ENCODE measurements around the gene ALKBH6.

DNA sequence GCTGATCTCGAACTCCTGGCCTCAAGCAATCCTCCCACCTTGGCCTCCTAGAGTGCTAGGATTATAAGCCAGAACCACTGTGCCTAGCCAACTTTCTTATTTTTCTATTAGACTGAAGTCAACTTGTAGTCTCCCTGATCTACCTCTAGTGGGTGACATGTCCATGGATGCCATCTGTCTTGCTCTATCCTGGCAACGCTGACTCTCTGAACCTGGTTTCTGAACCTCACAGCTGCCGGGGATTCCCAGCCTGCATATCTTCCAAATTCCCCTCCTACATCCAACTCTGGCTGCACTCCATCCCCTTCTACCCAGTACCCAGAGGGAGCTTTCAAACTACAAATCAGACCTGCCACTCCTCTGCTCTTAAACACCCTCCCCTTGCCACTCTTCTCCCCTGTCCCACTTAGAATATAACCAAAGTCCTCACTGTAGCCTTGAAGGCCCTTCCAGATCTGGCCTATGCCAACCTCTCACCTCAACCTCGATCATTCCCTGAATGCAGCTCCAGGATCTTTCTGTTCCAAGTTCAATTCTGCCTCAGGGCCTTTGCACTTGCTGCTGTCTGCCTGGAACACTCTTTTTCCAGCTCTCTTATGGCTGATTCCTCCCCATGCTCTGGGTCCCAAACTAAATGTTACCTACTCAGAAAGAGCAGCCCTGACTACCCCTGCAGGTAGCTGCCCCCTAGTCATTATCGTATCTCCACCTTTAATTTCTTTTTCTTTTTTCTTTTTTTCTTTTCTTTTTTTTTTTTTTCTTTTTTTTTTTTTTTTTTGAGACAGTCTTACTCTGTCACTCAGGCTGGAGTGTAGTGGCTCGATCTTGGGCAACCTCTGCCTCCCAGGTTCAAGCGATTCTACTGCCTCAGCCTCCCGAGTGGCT, 16.5 kb upstream of the ALKBH6 start:
- no peak for TF ChIP-seq TAF1 (IDR thresholded peaks at IDR 0.05; ENCODE audit: borderline replicate concordance, insufficient read depth, low read length)
- no peak for TF ChIP-seq SIN3A (IDR thresholded peaks at IDR 0.05; ENCODE audit: borderline replicate concordance, insufficient read depth, low read length)
